Natural killer cell (primary cell): ENCODE measurements around the gene ATP8B3. TPM values are rescaled to one million over a fixed set of nuclear protein-coding genes. Genes with fewer than 3 reads are reported as not detected.

ENCODE experiments used
- ATAC-seq, 3 donors: fragments of 150-1000 bp in 2 of 3; fragments of 200-7000 bp in 1 of 3; cut with Tn5 transposase; 1 replicate in 1 of 3; 2 replicates in 2 of 3; pipeline ENCODE4 v1.10.0; 2021; ENCODE audit warnings: mild to moderate bottlenecking in 2 of 3, moderate library complexity in 2 of 3
- DNase-seq, 2 donors: peaks; one replicate each; pipeline versions ENCODE4 v3.0.0 to v3.0.0-alpha.2; 2013 to 2021; ENCODE audit warnings: mixed read lengths in 1 of 2
- H3K27ac ChIP-seq: one replicate; pipeline ENCODE4 v1.5.1; 2013; ENCODE audit warnings: mild to moderate bottlenecking, low read length
- H3K27me3 ChIP-seq: one replicate; pipeline ENCODE4 v1.6.1; 2013; ENCODE audit warnings: low read length; ENCODE audit not compliant: control insufficient read depth, insufficient read depth
- H3K36me3 ChIP-seq: one replicate; pipeline ENCODE4 v1.6.1; 2013; ENCODE audit warnings: low read length; ENCODE audit not compliant: control insufficient read depth, insufficient read depth
- H3K4me1 ChIP-seq: one replicate; pipeline ENCODE4 v1.6.1; 2013; ENCODE audit warnings: low read length; ENCODE audit not compliant: control insufficient read depth, insufficient read depth
- H3K4me3 ChIP-seq: one replicate; pipeline ENCODE4 v1.5.1; 2013; ENCODE audit warnings: low read length
- H3K9me3 ChIP-seq: one replicate; pipeline ENCODE4 v1.6.1; 2013; ENCODE audit warnings: low read length; ENCODE audit not compliant: control insufficient read depth, insufficient read depth
- H3K27ac Mint-ChIP-seq, 2 donors: one replicate each; pipeline ENCODE4 v1.8.0; 2022; ENCODE audit warnings: mild to moderate bottlenecking in 2 of 2, mixed read lengths in 2 of 2, moderate library complexity in 1 of 2
- H3K27me3 Mint-ChIP-seq, 2 donors: one replicate each; pipeline ENCODE4 v1.8.0; 2022; ENCODE audit warnings: low read depth in 2 of 2, mixed read lengths in 2 of 2
- H3K36me3 Mint-ChIP-seq: one replicate; pipeline ENCODE4 v1.8.0; 2022; ENCODE audit warnings: mixed read lengths
- H3K4me1 Mint-ChIP-seq, 2 donors: one replicate each; pipeline ENCODE4 v1.8.0; 2022; ENCODE audit warnings: mixed read lengths in 2 of 2
- H3K4me3 Mint-ChIP-seq: one replicate; pipeline ENCODE4 v1.8.0; 2022; ENCODE audit warnings: mild to moderate bottlenecking, moderate library complexity, mixed read lengths
- H3K9me3 Mint-ChIP-seq, 2 donors: one replicate each; pipeline ENCODE4 v1.8.0; 2022; ENCODE audit warnings: mixed read lengths in 2 of 2
- CTCF ChIP-seq: fragments of 200-600 bp; IDR thresholded peaks from one replicate; pipeline ENCODE4 v1.8.0; 2022; ENCODE audit warnings: antibody characterized with exemption
- WGBS: methylation state at CpG from one replicate; pipeline ENCODE4 v1.1.7; 2013; ENCODE audit warnings: missing lambda C conversion rate; ENCODE audit not compliant: insufficient coverage; 5-methylcytosine and 5-hydroxymethylcytosine counted together
- intact Hi-C: fragments of 100-400 bp; cut with micrococcal nuclease; formaldehyde crosslinking; loops from one replicate; pipeline ENCODE4 v1.14.2; 2022
- total RNA-seq, 4 donors: library from RNA; stranded (reverse); fragments of 120-200 nt in 1 of 4; gene quantifications; one replicate each; pipeline versions ENCODE4 v1.2.3 to v1.2.4, GENCODE V29; 2013 to 2022

Gene ATP8B3
- total RNA-seq, 3 donors from 2014 or later (not counting 1 experiment from before 2014, with no cell fraction given): 5.3 to 11.5 (median 11.2) TPM

DNA sequence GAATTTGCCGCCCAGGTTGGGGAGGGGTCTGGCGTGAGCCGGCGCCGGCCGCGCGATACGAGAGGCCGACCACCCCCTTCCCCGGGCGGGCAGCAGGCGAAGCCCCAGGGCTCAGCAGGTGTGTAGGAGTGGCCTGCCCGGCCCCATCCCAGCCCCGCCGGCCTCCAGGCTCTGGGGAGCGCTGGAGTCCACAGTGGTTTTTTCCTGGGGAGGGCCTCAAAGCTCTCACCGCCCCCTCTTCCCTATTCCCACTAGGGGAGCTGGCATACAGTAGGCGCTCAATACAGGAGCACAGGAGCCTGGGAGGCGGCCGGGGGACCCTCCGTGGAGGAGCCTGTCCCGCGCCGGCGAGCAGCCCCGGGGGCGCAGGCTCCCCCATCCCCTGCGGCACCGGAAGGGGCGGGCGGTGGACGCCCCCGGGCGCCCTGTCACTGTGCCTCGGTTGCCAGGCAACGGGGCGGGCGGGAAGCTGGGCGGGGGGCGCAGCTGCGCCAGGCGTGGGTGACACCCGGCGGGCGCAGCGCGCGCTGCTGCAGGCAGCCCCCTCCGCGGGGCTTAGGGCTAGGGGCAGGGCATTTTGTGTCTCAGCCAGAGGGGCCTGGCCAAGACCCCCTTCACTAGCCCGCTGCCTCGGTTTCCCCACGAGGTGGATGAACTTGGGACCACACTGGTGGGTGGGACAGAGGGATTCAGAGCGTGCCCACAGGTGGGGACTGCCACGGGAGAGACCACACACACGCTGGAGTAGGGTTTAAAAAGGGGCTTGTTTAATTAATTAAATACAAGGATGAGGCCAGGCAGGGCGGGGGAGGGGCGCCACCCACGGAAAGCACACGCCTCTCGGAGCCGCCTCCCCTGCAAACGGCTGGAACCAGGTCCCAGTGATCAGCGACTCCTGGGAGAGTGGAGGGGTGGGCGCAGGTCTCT is 39.8 kb upstream of the ATP8B3 start:
- DNase-seq (peak; percentile 54 to 87), ATAC-seq (peak in 1 of 3 donors; percentile 15)
- peak overlapping the region in 1 of 2 donors; percentile 20 for H3K27ac Mint-ChIP-seq
- H3K4me3 Mint-ChIP-seq: peak overlapping the region; percentile 17
- H3K4me1 ChIP-seq: peaks cover 74% of the 10 kb centered on the region
- H3K36me3 Mint-ChIP-seq: no peaks in the 10 kb centered on the region
- H3K4me3 ChIP-seq: no peak overlapping the region
- intact Hi-C loops: no loop called here
- H3K9me3 Mint-ChIP-seq: no peaks in the 10 kb centered on the region
- 18% methylated on average over 66 of the region's 66 CpGs for WGBS
- no peaks in the 10 kb centered on the region for H3K9me3 ChIP-seq
- H3K27me3 Mint-ChIP-seq: no peaks in the 10 kb centered on the region
- H3K27ac ChIP-seq: peak overlapping the region; percentile 41
- H3K36me3 ChIP-seq: no peaks in the 10 kb centered on the region
- TF ChIP-seq CTCF: no peak
- H3K27me3 ChIP-seq: no peaks in the 10 kb centered on the region
- peaks cover 24 to 50% of the 10 kb centered on the region in 2 donors for H3K4me1 Mint-ChIP-seq

DNA sequence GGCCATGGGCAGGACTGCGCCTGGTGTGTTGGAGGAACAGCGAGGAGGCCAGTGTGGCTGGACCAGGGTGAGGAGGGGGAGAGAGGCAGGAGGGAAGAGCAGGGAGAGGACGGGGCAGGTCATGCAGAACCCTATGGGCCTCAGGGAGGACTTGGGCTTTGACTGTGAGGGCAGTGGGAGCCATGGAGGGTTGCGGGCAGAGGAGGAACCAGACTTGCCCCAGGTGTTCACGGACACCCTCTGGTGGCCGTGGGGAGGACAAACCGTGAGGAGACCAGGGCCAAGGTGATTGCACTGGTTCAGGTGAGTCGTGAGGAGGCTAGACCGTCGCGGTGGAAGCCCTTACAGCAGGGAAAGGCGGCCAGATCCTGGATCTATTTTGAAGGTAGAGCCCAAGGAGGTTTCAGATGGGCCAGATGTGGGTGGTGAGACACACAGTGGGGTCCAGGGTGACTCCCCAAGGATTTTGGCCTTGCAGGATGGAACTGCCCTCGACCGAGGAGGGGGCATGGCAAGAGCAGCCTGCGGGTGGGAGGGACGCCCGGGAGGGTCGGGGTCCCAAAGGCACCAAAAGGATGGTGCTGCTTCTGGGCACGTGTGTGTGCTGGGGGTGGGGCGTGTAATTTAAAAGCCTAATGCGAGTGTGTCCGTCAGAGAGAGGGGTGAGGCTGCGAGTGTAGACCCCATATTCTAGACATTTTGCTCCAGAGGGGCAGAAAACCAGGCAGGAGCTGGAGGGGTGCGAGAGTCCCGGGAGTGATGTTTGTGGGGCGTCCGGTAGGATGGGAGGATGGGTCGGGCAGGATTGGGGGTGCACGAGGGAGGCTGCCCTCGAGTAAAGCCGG is 39.0 kb upstream of the ATP8B3 start:
- peak overlapping the region; percentile 47 for H3K4me3 Mint-ChIP-seq
- 85% methylated on average over 31 of the region's 31 CpGs for WGBS
- peaks cover 23 to 52% of the 10 kb centered on the region in 2 donors for H3K4me1 Mint-ChIP-seq

GRCh38 chr19:1849886-1850398 is 37.9 kb upstream of the ATP8B3 start:
- H3K36me3 ChIP-seq: no peaks in the 10 kb centered on the region
- intact Hi-C loops: no loop called here
- no peak overlapping the region for H3K4me3 ChIP-seq
- H3K9me3 ChIP-seq: no peaks in the 10 kb centered on the region
- peak overlapping the region; percentile 56 to 89 for H3K27ac Mint-ChIP-seq
- no peak for TF ChIP-seq CTCF
- no peaks in the 10 kb centered on the region for H3K27me3 Mint-ChIP-seq
- no peak overlapping the region for H3K27ac ChIP-seq
- H3K27me3 ChIP-seq: no peaks in the 10 kb centered on the region
- H3K4me1 Mint-ChIP-seq: peaks cover 25 to 47% of the 10 kb centered on the region in 2 donors
- H3K36me3 Mint-ChIP-seq: no peaks in the 10 kb centered on the region
- peaks cover 76% of the 10 kb centered on the region for H3K4me1 ChIP-seq
- no peak overlapping the region for H3K4me3 Mint-ChIP-seq
- ATAC-seq (no peak), DNase-seq (no peak)
- no peaks in the 10 kb centered on the region for H3K9me3 Mint-ChIP-seq
- WGBS: 87% methylated on average over 10 of the region's 10 CpGs

More for the DNA sequence above, 39.0 kb upstream of the ATP8B3 start:
- Histone ChIP-seq H3K4me1 (peaks cover 76% of the 10 kb centered on the region), H3K9me3 (no peaks in the 10 kb centered on the region), H3K27me3 (no peaks in the 10 kb centered on the region), H3K27ac (peak overlapping the region; percentile 41), H3K4me3 (no peak overlapping the region), H3K36me3 (no peaks in the 10 kb centered on the region)
- DNase-seq: peak in 1 of 2 donors; percentile 48
- Mint-ChIP-seq H3K27ac (peak overlapping the region; percentile 43 to 89), H3K36me3 (no peaks in the 10 kb centered on the region), H3K9me3 (no peaks in the 10 kb centered on the region), H3K27me3 (no peaks in the 10 kb centered on the region)
- ATAC-seq: no peak
- TF ChIP-seq CTCF: no peak
- intact Hi-C loops: no loop called here
